ENCODE data around the gene SRCAP.

SRCAP gene

GRCh38 chr16:30767767-30768465 lies 68.9 kb downstream of the SRCAP start:
- no peak overlapping the region for H3K4me3 ChIP-seq (ENCODE audit: low read depth, low read length)
- peak; percentile 56 for DNase-seq (ENCODE audit: low read depth)
- no peak for TF ChIP-seq CTCF (IDR thresholded peaks at IDR 0.05; ENCODE audit: insufficient read depth, low read depth, low read length, missing control alignments)

- TF ChIP-seq CTCF (IDR thresholded peaks at IDR 0.05; ENCODE audit: insufficient read depth, low read depth, low read length, missing control alignments): no peak
- H3K4me3 ChIP-seq (ENCODE audit: low read depth, low read length): no peak overlapping the region
- DNase-seq (ENCODE audit: low read depth): no peak
These were observed 69.7 kb downstream of the SRCAP start for GRCh38 chr16:30768583-30769181.

DNA sequence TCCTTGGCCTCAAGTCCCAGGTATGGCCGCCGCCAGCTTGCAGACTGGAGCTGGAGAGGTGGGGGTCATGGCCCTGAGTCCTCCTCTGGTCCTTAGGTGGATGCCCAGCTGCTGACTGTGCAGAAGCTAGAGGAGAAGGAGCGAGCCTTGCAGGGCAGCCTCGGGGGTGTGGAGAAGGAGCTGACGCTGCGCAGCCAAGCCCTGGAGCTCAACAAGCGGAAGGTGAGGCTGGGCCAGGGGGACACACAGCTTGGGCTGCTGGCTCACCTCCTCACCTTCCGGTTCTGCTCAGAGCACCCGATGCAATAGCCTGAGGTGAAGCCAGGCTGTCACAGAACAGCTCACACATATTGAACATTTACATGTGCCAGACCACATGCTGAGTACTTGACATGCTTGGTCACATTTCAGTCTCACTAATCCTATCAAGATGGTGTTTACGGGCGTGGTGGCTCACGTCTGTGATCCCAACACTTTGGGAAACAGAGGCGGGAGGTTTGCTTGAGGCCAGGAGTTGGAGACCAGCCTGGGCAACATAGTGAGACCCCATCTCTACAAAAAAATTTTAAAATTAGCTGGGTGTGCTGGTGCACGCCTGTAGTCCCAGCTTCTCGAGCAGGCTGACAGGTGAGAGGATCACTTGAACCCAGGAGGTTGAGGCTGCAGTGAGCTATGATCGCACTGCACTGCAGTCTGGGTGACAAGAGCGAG lies 70.6 kb downstream of the SRCAP start:
- no peak overlapping the region for H3K4me3 ChIP-seq (ENCODE audit: low read depth, low read length)
- TF ChIP-seq CTCF (IDR thresholded peaks at IDR 0.05; ENCODE audit: insufficient read depth, low read depth, low read length, missing control alignments): no peak
- peak; percentile 35 for DNase-seq (ENCODE audit: low read depth)

GRCh38 chr16:30771726-30772125 lies 72.8 kb downstream of the SRCAP start:
- no peak for DNase-seq (ENCODE audit: low read depth)
- H3K4me3 ChIP-seq (ENCODE audit: low read depth, low read length): no peak overlapping the region
- TF ChIP-seq CTCF (IDR thresholded peaks at IDR 0.05; ENCODE audit: insufficient read depth, low read depth, low read length, missing control alignments): no peak

GRCh38 chr16:30773826-30774225 lies 74.9 kb downstream of the SRCAP start:
- peak; percentile 1 for DNase-seq (ENCODE audit: low read depth)
- no peak for TF ChIP-seq CTCF (IDR thresholded peaks at IDR 0.05; ENCODE audit: insufficient read depth, low read depth, low read length, missing control alignments)
- H3K4me3 ChIP-seq (ENCODE audit: low read depth, low read length): no peak overlapping the region

DNA sequence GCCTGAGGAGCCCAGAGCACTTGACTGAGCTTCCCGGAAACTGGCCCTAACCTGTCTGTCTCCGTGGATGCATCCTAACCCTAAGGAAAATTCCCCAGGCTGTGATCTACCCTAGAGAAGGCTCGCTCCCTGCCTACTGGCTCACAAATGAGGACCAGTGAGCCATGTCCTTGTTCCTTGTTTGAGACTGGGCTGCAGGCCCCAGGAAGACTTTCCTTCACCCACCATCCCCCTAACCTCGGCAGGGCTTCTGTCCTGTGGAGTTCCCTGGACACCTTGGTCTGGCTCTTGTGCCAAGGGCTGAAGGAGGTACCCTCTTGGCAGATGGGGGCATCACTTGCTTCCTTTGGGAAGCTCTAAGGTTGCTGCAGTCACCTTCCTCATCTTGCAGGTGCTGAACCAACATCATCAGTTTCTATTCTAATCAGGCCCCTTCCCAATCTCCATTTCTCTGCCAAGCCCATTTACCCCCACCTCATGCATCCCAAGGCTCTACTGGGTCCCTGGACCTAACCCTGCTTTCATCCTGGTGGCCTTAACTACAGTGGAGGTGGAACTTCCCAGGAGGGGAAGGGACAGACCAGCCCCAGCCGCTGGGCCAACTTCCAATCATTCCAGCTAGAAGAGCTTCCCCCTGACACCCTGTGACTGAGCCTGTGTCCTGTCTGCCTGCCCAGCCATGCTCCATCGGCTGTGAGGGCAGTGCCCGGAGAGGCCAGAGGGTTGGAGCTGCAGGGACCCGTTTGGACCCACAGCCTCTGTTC lies 75.6 kb downstream of the SRCAP start:
- no peak for TF ChIP-seq CTCF (IDR thresholded peaks at IDR 0.05; ENCODE audit: insufficient read depth, low read depth, low read length, missing control alignments)
- no peak overlapping the region for H3K4me3 ChIP-seq (ENCODE audit: low read depth, low read length)
- no peak for DNase-seq (ENCODE audit: low read depth)
